ENCODE data around the gene ABCC4. TPM values are rescaled to one million over a fixed set of nuclear protein-coding genes. Genes with fewer than 3 reads are reported as not detected.

The ABCC4 gene
- total RNA-seq, 1 donor from 2014 or later: 9.0 TPM

GRCh38 chr13:94992036-94992960 is 309.0 kb downstream of the ABCC4 start:
- DNase-seq: peak; percentile 38

- DNase-seq: no peak
Measured at GRCh38 chr13:94988654-94989053, 312.6 kb downstream of the ABCC4 start.

GRCh38 chr13:94987869-94988268 is 313.4 kb downstream of the ABCC4 start:
- DNase-seq: no peak

- DNase-seq: no peak
Measured at GRCh38 chr13:94987081-94987480, 314.2 kb downstream of the ABCC4 start.

GRCh38 chr13:94984958-94985357 is 316.3 kb downstream of the ABCC4 start:
- no peak for DNase-seq

- DNase-seq: no peak
Measured at GRCh38 chr13:94978516-94978915, 322.7 kb downstream of the ABCC4 start.

GRCh38 chr13:94974015-94974951 is 327.0 kb downstream of the ABCC4 start:
- DNase-seq: no peak

- DNase-seq: no peak
Measured at GRCh38 chr13:94972262-94972661, 329.0 kb downstream of the ABCC4 start.

Small RNAs within 50 kb of the gene (small RNA-seq; reads per million reads assigned to genes)
- not detected for gene RNU6-62P (ENCODE audit: low replicate concordance)
- not detected for gene RNY3P8 (ENCODE audit: low replicate concordance)
- gene RNY4P27 (ENCODE audit: low replicate concordance): 64.7 reads per million, percentile 96 among the genes with 10 or more reads in this experiment

Data from skin of body (tissue), 3 donors.